Lower leg skin (tissue), 4 donors: ENCODE data around the gene RPL9. TPM values are rescaled to one million over a fixed set of nuclear protein-coding genes. Genes with fewer than 3 reads are reported as not detected.
"Not testable (repeated sequence)": the region's sequence is repeated elsewhere in the genome, so short reads cannot be mapped to it uniquely, and the experiment has no call there.

Source experiments
- DNase-seq, 2 donors: peaks; one replicate each; pipeline ENCODE4 v3.0.0-alpha.2; 2019; ENCODE audit warnings: low spot score in 2 of 2
- H3K4me3 ChIP-seq: fragments of 200-600 bp; sonication (generic); 2 replicates; pipeline ENCODE4 v1.5.1; 2017; ENCODE audit warnings: mild to moderate bottlenecking, low read depth; ENCODE audit not compliant: poor library complexity, severe bottlenecking
- CTCF ChIP-seq, 3 donors: fragments of 450-650 bp; IDR thresholded peaks; one replicate each; pipeline ENCODE4 v1.5.1; 2016; ENCODE audit warnings: antibody characterized with exemption in 3 of 3, mild to moderate bottlenecking in 3 of 3, moderate library complexity in 2 of 3
- POLR2A ChIP-seq, 2 donors: fragments of 450-650 bp; IDR thresholded peaks; one replicate each; pipeline ENCODE4 v1.6.1; 2016 to 2017; ENCODE audit warnings: antibody characterized with exemption in 2 of 2, mild to moderate bottlenecking in 1 of 2, moderate library complexity in 1 of 2
- WGBS, 2 donors: methylation state at CpG; one replicate each; pipeline ENCODE4 v1.1.5; 2018; 5-methylcytosine and 5-hydroxymethylcytosine counted together
- intact Hi-C: fragments of 100-400 bp; cut with DNase I; formaldehyde crosslinking; loops from one replicate; pipeline ENCODE4 v1.15.0; 2023; ENCODE audit warnings: low total_unique reads
- total RNA-seq, 4 donors: library from RNA; depleted of rRNA; stranded (reverse); fragments of >200 nt; gene quantifications; one replicate each; pipeline ENCODE4 v1.1.0, GENCODE V29; 2016

RPL9 gene
- total RNA-seq, 4 donors from 2014 or later = 2,484 to 4,074 (median 3,563) TPM

GRCh38 chr4:39470402-39470801 lies 11.7 kb upstream of the RPL9 start:
- WGBS, 2 donors = 90 to 97% methylated on average over 1 of the region's 1 CpG
- DNase-seq = no peak
- no peak overlapping the region for H3K4me3 ChIP-seq
- TF ChIP-seq POLR2A (IDR thresholded peaks at IDR 0.05) (no peak), CTCF (IDR thresholded peaks at IDR 0.05) (no peak)
- intact Hi-C loops = no loop called here

- intact Hi-C loops = no loop called here
- DNase-seq = no peak
- TF ChIP-seq CTCF (IDR thresholded peaks at IDR 0.05) = peak in 1 of 3 donors; percentile 85
- no peak for TF ChIP-seq POLR2A (IDR thresholded peaks at IDR 0.05)
- WGBS, 2 donors = 48 to 56% methylated on average over 4 of the region's 4 CpGs
- H3K4me3 ChIP-seq = no peak overlapping the region
Measured at GRCh38 chr4:39469429-39470077, 10.8 kb upstream of the RPL9 start.

- H3K4me3 ChIP-seq = no peak overlapping the region
- DNase-seq = no peak
- intact Hi-C loops = no loop called here
- 89 to 94% methylated on average over 4 of the region's 4 CpGs for WGBS, 2 donors
- TF ChIP-seq CTCF (IDR thresholded peaks at IDR 0.05) = no peak
- TF ChIP-seq POLR2A (IDR thresholded peaks at IDR 0.05) = no peak
Measured at GRCh38 chr4:39467464-39467863, 8.7 kb upstream of the RPL9 start.

GRCh38 chr4:39466747-39467146 lies 8.0 kb upstream of the RPL9 start:
- intact Hi-C loops = no loop called here
- no peak for DNase-seq
- H3K4me3 ChIP-seq = no peak overlapping the region
- 48 to 53% methylated on average over 4 of the region's 4 CpGs for WGBS, 2 donors
- TF ChIP-seq CTCF (IDR thresholded peaks at IDR 0.05) = no peak
- TF ChIP-seq POLR2A (IDR thresholded peaks at IDR 0.05) = no peak

- WGBS, 2 donors = 36 to 49% methylated on average over 2 of the region's 2 CpGs
- intact Hi-C loops = loop anchor here (5.0 kb wide), 1 partner anchor 517 kb away; no protein-coding TSS in a partner anchor
Measured at GRCh38 chr4:39464886-39465501, 6.3 kb upstream of the RPL9 start.

GRCh38 chr4:39458161-39458504 lies 589 bp downstream of the RPL9 start:
- WGBS, 2 donors = 0 to 1% methylated on average over 13 of the region's 13 CpGs
- DNase-seq, intact Hi-C loops: not testable (repeated sequence)
- peak overlapping the region; percentile 97 for H3K4me3 ChIP-seq

More at GRCh38 chr4:39464886-39465501, 6.3 kb upstream of the RPL9 start:
- TF ChIP-seq POLR2A (IDR thresholded peaks at IDR 0.05) = no peak
- no peak for TF ChIP-seq CTCF (IDR thresholded peaks at IDR 0.05)
- no peak overlapping the region for H3K4me3 ChIP-seq
- DNase-seq = no peak
